Fibroblast of lung (primary cell): ENCODE measurements around the gene PCGF2. TPM values are rescaled to one million over a fixed set of nuclear protein-coding genes. Genes with fewer than 3 reads are reported as not detected.
A peak's percentile ranks its signal among the peaks of the same experiment; 100 is the strongest.

Source experiments
- DNase-seq, 2 donors: peaks; one replicate each; pipeline versions ENCODE4 v3.0.0 to v3.0.0-alpha.2; 2010; ENCODE audit warnings: low read depth in 2 of 2
- H2AFZ ChIP-seq: 2 replicates; pipeline ENCODE4 v1.5.1; 2012; ENCODE audit warnings: low read length, control low read depth, inconsistent platforms
- H3K27ac ChIP-seq: 2 replicates; pipeline ENCODE4 v1.5.1; 2011; ENCODE audit warnings: low read length, control low read depth; ENCODE audit not compliant: insufficient read depth
- H3K27me3 ChIP-seq: 2 replicates; pipeline ENCODE4 v1.5.1; 2011; ENCODE audit warnings: mild to moderate bottlenecking, low read length; ENCODE audit not compliant: control insufficient read depth, insufficient read depth
- H3K36me3 ChIP-seq: 2 replicates; pipeline ENCODE4 v1.5.1; 2011; ENCODE audit warnings: low read length; ENCODE audit not compliant: control insufficient read depth, insufficient read depth
- H3K4me1 ChIP-seq: 2 replicates; pipeline ENCODE4 v1.5.1; 2011; ENCODE audit warnings: low read length; ENCODE audit not compliant: control insufficient read depth, insufficient read depth; ENCODE audit errors: extremely low read depth
- H3K4me2 ChIP-seq: 2 replicates; pipeline ENCODE4 v1.5.1; 2011; ENCODE audit warnings: low read length, control low read depth; ENCODE audit not compliant: insufficient read depth; ENCODE audit errors: extremely low read depth
- H3K4me3 ChIP-seq, 4 experiments: fragments of 200-600 bp in 1 of 4; sonication (generic) in 1 of 4; replicated peaks in 1 of 4; 2 replicates each; pipeline ENCODE4 v1.5.1; 2011 to 2016; ENCODE audit warnings: low read length in 4 of 4, low read depth in 3 of 4, mild to moderate bottlenecking in 3 of 4, control low read depth in 2 of 4, inconsistent platforms in 1 of 4, mixed read lengths in 1 of 4; ENCODE audit not compliant: insufficient read depth in 1 of 4; ENCODE audit errors: control extremely low read depth in 1 of 4
- H3K79me2 ChIP-seq: 2 replicates; pipeline ENCODE4 v1.5.1; 2012; ENCODE audit warnings: mild to moderate bottlenecking, low read length, inconsistent platforms; ENCODE audit not compliant: control insufficient read depth, insufficient read depth
- H3K9ac ChIP-seq: 2 replicates; pipeline ENCODE4 v1.5.1; 2011; ENCODE audit warnings: mild to moderate bottlenecking, low read length, control low read depth; ENCODE audit not compliant: insufficient read depth
- H3K9me3 ChIP-seq: 2 replicates; pipeline ENCODE4 v1.5.1; 2012; ENCODE audit warnings: low read depth, low read length; ENCODE audit not compliant: control insufficient read depth, insufficient read depth
- H4K20me1 ChIP-seq: 2 replicates; pipeline ENCODE4 v1.5.1; 2011; ENCODE audit warnings: low read length; ENCODE audit not compliant: control insufficient read depth, insufficient read depth; ENCODE audit errors: extremely low read depth
- EZH2 ChIP-seq: IDR thresholded peaks from 2 replicates; pipeline ENCODE4 v1.5.1; 2012; ENCODE audit warnings: low read length, control low read depth, mild to moderate bottlenecking; ENCODE audit errors: missing control alignments
- polyA plus RNA-seq, 2 donors: library from polyadenylated mRNA; depleted of rRNA in 1 of 2; stranded (reverse) in 1 of 2; unstranded in 1 of 2; fragments of >200 nt; gene quantifications; 2 replicates each; pipeline ENCODE4 v1.2.1, GENCODE V29; 2011 to 2012; ENCODE audit warnings: missing spikeins in 1 of 2
- total RNA-seq: library from RNA; depleted of rRNA; stranded (reverse); fragments of >200 nt; gene quantifications from 2 replicates; pipeline ENCODE4 v1.2.1, GENCODE V29; 2014
- TF ChIP-seq, protein P1 (sequence below), 2 donors: IDR thresholded peaks in 1 of 2; conservative IDR thresholded peaks in 1 of 2; 1 replicate in 1 of 2; 2 replicates in 1 of 2; pipeline ENCODE4 v1.5.1; 2011 to 2012; ENCODE audit warnings: low read length in 2 of 2, control low read depth in 1 of 2, inconsistent platforms in 1 of 2, low read depth in 1 of 2, mild to moderate bottlenecking in 1 of 2

The PCGF2 gene
- total and polyA plus RNA-seq, 2 donors (not counting 1 experiment from before 2014, with no cell fraction given) = 4.0 to 8.0 TPM

DNA sequence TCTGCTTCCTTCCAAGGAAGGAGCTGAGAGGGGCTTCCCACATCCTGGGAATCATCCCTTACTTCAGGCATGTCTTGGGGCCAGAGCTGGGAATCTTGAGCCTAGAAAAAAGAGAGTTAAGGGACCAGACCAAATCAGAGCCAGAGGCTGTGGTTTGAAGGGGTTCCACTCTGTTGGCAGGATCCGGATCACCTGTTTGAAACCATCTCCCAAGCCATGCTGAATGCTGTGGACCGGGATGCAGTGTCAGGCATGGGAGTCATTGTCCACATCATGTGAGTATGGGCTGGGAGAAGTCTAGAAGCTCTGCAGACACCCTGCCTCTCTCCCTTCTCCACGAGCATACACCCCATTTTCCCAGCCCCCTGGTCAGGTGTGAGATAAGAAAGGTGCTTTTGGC lies 14.1 kb upstream of the PCGF2 start:
- H3K9ac ChIP-seq = no peak overlapping the region
- peaks cover 18% of the 10 kb centered on the region for H3K36me3 ChIP-seq
- no peak overlapping the region for H2AFZ ChIP-seq
- H3K27me3 ChIP-seq = no peaks in the 10 kb centered on the region
- H3K4me3 ChIP-seq = no peak overlapping the region
- H3K4me2 ChIP-seq = no peak overlapping the region
- no peak for DNase-seq
- H3K4me1 ChIP-seq = no peaks in the 10 kb centered on the region
- TF ChIP-seq, protein P1, sequence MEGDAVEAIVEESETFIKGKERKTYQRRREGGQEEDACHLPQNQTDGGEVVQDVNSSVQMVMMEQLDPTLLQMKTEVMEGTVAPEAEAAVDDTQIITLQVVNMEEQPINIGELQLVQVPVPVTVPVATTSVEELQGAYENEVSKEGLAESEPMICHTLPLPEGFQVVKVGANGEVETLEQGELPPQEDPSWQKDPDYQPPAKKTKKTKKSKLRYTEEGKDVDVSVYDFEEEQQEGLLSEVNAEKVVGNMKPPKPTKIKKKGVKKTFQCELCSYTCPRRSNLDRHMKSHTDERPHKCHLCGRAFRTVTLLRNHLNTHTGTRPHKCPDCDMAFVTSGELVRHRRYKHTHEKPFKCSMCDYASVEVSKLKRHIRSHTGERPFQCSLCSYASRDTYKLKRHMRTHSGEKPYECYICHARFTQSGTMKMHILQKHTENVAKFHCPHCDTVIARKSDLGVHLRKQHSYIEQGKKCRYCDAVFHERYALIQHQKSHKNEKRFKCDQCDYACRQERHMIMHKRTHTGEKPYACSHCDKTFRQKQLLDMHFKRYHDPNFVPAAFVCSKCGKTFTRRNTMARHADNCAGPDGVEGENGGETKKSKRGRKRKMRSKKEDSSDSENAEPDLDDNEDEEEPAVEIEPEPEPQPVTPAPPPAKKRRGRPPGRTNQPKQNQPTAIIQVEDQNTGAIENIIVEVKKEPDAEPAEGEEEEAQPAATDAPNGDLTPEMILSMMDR (conservative IDR thresholded peaks at IDR 0.05 in 1 of 2, IDR thresholded peaks at IDR 0.05 in 1 of 2; ENCODE audit: low read depth in 1 of 2, low read length in 2 of 2) = no peak
- no peak for TF ChIP-seq EZH2
- no peaks in the 10 kb centered on the region for H4K20me1 ChIP-seq
- no peaks in the 10 kb centered on the region for H3K9me3 ChIP-seq
- no peaks in the 10 kb centered on the region for H3K79me2 ChIP-seq
- no peak overlapping the region for H3K27ac ChIP-seq

DNA sequence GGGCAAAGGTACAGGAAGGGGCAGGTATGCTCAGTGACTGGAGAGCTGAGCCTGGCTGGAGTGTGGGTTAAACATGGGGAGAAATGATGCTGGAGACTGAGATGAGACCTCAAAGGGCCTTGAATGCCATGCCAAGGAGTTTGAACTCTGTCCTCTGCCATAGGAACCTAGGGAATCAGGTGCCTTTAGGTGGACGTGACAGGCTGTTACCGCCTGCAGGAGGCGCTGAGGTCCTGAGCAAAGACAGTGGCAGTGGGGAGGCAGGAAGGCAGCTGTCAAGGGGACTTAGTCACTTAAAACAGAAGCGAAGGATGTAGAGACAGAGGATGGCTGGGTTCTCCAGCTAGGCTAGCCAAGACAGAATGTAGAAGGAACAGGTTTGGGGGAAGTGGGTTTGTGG lies 13.5 kb upstream of the PCGF2 start:
- Histone ChIP-seq H3K27ac (no peak overlapping the region), H4K20me1 (no peaks in the 10 kb centered on the region), H3K4me1 (no peaks in the 10 kb centered on the region), H3K36me3 (peaks cover 18% of the 10 kb centered on the region), H3K27me3 (no peaks in the 10 kb centered on the region), H3K9ac (no peak overlapping the region), H3K4me3 (no peak overlapping the region), H3K9me3 (no peaks in the 10 kb centered on the region), H2AFZ (no peak overlapping the region), H3K79me2 (no peaks in the 10 kb centered on the region), H3K4me2 (no peak overlapping the region)
- DNase-seq = peak in 1 of 2 donors; percentile 19
- TF ChIP-seq, protein P1 (conservative IDR thresholded peaks at IDR 0.05 in 1 of 2, IDR thresholded peaks at IDR 0.05 in 1 of 2; ENCODE audit: low read depth in 1 of 2, low read length in 2 of 2) = peak; percentile 10 to 31
- TF ChIP-seq EZH2 = no peak

DNA sequence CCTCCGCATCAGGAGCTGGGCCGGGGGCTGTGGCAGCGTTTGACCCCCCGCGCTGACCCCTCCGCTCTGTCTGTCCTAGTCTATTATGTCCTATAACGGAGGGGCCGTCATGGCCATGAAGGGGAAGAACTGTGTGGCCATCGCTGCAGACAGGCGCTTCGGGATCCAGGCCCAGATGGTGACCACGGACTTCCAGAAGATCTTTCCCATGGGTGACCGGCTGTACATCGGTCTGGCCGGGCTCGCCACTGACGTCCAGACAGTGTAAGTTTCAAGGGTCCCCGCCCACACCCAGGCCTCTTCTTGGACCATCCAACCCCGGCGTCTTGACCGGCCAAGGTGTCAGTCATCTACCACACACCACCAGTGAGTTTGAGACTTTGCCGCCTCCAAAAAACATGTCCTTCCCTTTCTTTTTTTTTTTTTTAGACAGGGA lies 5.0 kb upstream of the PCGF2 start:
- peak overlapping the region; percentile 80 for H3K27ac ChIP-seq
- DNase-seq = no peak
- H3K36me3 ChIP-seq = peaks cover 5% of the 10 kb centered on the region
- H2AFZ ChIP-seq = peak overlapping the region; percentile 21
- H3K9ac ChIP-seq = peak overlapping the region; percentile 77
- peak overlapping the region; percentile 86 for H3K4me2 ChIP-seq
- H3K4me1 ChIP-seq = peaks cover 2% of the 10 kb centered on the region
- no peaks in the 10 kb centered on the region for H4K20me1 ChIP-seq
- no peaks in the 10 kb centered on the region for H3K27me3 ChIP-seq
- peak overlapping the region; percentile 71 to 85 (median 78) for H3K4me3 ChIP-seq
- no peaks in the 10 kb centered on the region for H3K9me3 ChIP-seq
- H3K79me2 ChIP-seq = peaks cover 22% of the 10 kb centered on the region
- TF ChIP-seq, protein P1 (conservative IDR thresholded peaks at IDR 0.05 in 1 of 2, IDR thresholded peaks at IDR 0.05 in 1 of 2; ENCODE audit: low read depth in 1 of 2, low read length in 2 of 2) = no peak
- TF ChIP-seq EZH2 = no peak
